Neuronal stem cell (in vitro differentiated cells): ENCODE measurements around the gene PIEZO2.

Experiments
- DNase-seq: peaks from one replicate; pipeline ENCODE4 v3.0.0-alpha.2; 2013; ENCODE audit warnings: low spot score
- H2AFZ ChIP-seq: one replicate; pipeline ENCODE4 v1.6.1; 2013; ENCODE audit warnings: mild to moderate bottlenecking, low read length, inconsistent platforms
- H2AK5ac ChIP-seq: 2 replicates; pipeline ENCODE4 v1.6.1; 2013; ENCODE audit warnings: low read depth, mild to moderate bottlenecking, inconsistent platforms, low read length, moderate library complexity, mixed read lengths
- H2BK120ac ChIP-seq: 2 replicates; pipeline ENCODE4 v1.6.1; 2013; ENCODE audit warnings: low read depth, mild to moderate bottlenecking, inconsistent platforms, low read length, moderate library complexity, mixed read lengths
- H2BK12ac ChIP-seq: one replicate; pipeline ENCODE4 v1.6.1; 2013; ENCODE audit warnings: low read length, inconsistent platforms
- H2BK15ac ChIP-seq: 2 replicates; pipeline ENCODE4 v1.6.1; 2013; ENCODE audit warnings: mild to moderate bottlenecking, low read length, inconsistent platforms, mixed read lengths
- H2BK5ac ChIP-seq: one replicate; pipeline ENCODE4 v1.6.1; 2013; ENCODE audit warnings: inconsistent platforms, mild to moderate bottlenecking, low read length, moderate library complexity
- H3K14ac ChIP-seq: one replicate; pipeline ENCODE4 v1.6.1; 2013; ENCODE audit warnings: low read length, inconsistent platforms
- H3K18ac ChIP-seq: 2 replicates; pipeline ENCODE4 v1.6.1; 2013; ENCODE audit warnings: low read length, inconsistent platforms
- H3K23ac ChIP-seq: 2 replicates; pipeline ENCODE4 v1.6.1; 2013; ENCODE audit warnings: low read depth, mild to moderate bottlenecking, mixed read lengths, low read length, inconsistent platforms; ENCODE audit not compliant: poor library complexity
- H3K27ac ChIP-seq: replicated peaks from 3 replicates; pipeline ENCODE4 v1.5.1; 2013; ENCODE audit warnings: low read length, inconsistent platforms
- H3K27me3 ChIP-seq, 3 experiments: 2 replicates each; pipeline ENCODE4 v1.6.1; 2013; ENCODE audit warnings: low read length in 3 of 3, mild to moderate bottlenecking in 2 of 3, inconsistent platforms in 1 of 3, low read depth in 1 of 3, mixed read lengths in 1 of 3, moderate library complexity in 1 of 3; ENCODE audit not compliant: control insufficient read depth in 3 of 3, insufficient read depth in 3 of 3
- H3K36me3 ChIP-seq, 2 donors: replicated peaks in 1 of 2; 2 replicates each; pipeline ENCODE4 v1.6.1; 2013; ENCODE audit warnings: low read length in 2 of 2; ENCODE audit not compliant: control insufficient read depth in 2 of 2, insufficient read depth in 2 of 2
- H3K4ac ChIP-seq: 2 replicates; pipeline ENCODE4 v1.6.1; 2013; ENCODE audit warnings: inconsistent platforms, mild to moderate bottlenecking, low read length, moderate library complexity
- H3K4me1 ChIP-seq, 2 donors: 1 replicate in 1 of 2; 2 replicates in 1 of 2; pipeline ENCODE4 v1.6.1; 2013; ENCODE audit warnings: low read length in 2 of 2, low read depth in 1 of 2; ENCODE audit not compliant: control insufficient read depth in 2 of 2, insufficient read depth in 1 of 2
- H3K4me2 ChIP-seq: one replicate; pipeline ENCODE4 v1.6.1; 2013; ENCODE audit warnings: mild to moderate bottlenecking, low read length, inconsistent platforms; ENCODE audit not compliant: insufficient read depth, poor library complexity, severe bottlenecking
- H3K4me3 ChIP-seq, 2 donors: 2 replicates each; pipeline ENCODE4 v1.5.1; 2013; ENCODE audit warnings: low read length in 2 of 2, mild to moderate bottlenecking in 2 of 2, inconsistent platforms in 1 of 2, moderate library complexity in 1 of 2
- H3K79me1 ChIP-seq: one replicate; pipeline ENCODE4 v1.6.1; 2013; ENCODE audit warnings: low read depth, mild to moderate bottlenecking, inconsistent platforms, low read length, moderate library complexity
- H3K9ac ChIP-seq: one replicate; pipeline ENCODE4 v1.6.1; 2013; ENCODE audit warnings: mild to moderate bottlenecking, low read depth, low read length, inconsistent platforms; ENCODE audit not compliant: poor library complexity
- H3K9me3 ChIP-seq, 2 donors: replicated peaks in 1 of 2; 2 replicates each; pipeline versions ENCODE3 to v1.6.1; 2013; ENCODE audit warnings: low read length in 2 of 2, mild to moderate bottlenecking in 2 of 2, inconsistent platforms in 1 of 2, low read depth in 1 of 2, mixed read lengths in 1 of 2, moderate library complexity in 1 of 2; ENCODE audit not compliant: control insufficient read depth in 2 of 2, insufficient read depth in 1 of 2
- H4K8ac ChIP-seq: one replicate; pipeline ENCODE4 v1.6.1; 2013; ENCODE audit warnings: low read depth, mild to moderate bottlenecking, inconsistent platforms, low read length, moderate library complexity
- H4K91ac ChIP-seq: one replicate; pipeline ENCODE4 v1.6.1; 2013; ENCODE audit warnings: low read length, low read depth, mild to moderate bottlenecking, inconsistent platforms; ENCODE audit not compliant: poor library complexity
- WGBS, 2 donors: extraction: QIAGEN DNeasy Blood & Tissue Kit; methylation state at CpG; one replicate each; pipeline ENCODE4 v1.1.7; 2013; ENCODE audit warnings: missing lambda C conversion rate in 2 of 2, mixed read lengths in 1 of 2; ENCODE audit not compliant: insufficient read length in 2 of 2, insufficient replicate concordance in 1 of 2; ENCODE audit errors: extremely low coverage in 2 of 2; 5-methylcytosine and 5-hydroxymethylcytosine counted together

Gene PIEZO2

DNA sequence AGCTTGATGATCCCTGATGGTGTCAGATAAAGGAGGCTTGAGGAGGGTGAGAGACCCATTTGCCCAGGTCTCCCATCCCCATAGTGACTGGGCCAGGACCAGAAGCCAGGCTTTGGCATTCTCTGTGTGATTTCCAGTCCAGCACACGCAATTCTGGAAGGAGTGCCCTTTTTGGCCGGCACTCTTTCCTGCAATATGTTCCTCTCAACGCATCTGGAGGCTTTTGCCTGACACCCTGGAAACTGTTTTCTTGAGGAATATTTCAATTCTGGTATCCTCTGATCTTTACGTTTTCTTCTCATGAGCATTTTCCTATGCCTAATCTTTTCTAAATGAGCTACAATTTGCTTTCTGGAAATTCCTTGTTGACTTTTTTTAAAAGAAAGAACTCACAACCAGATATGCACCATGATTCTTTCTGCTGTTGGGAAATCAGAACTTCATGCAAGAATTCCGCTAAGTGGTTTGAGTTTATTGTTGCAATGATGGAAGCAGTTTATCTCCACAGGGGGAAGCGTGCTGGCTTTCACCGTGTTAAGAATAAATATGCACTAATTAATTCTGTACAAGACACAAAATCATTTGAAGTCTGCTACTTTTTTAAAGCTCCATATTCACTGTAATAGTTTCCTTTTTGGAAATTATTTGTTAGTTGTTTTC lies 479.8 kb downstream of the PIEZO2 start:
- no CpG with 5 or more reads among the region's 7 CpGs for WGBS, 2 donors
- peak overlapping the region; percentile 32 for H2BK5ac ChIP-seq
- H3K36me3 ChIP-seq: no peaks in the 10 kb centered on the region
- H2AK5ac ChIP-seq: no peak overlapping the region
- no peak overlapping the region for H3K4me2 ChIP-seq
- no peak for DNase-seq
- H3K27me3 ChIP-seq: no peaks in the 10 kb centered on the region
- no peak overlapping the region for H2AFZ ChIP-seq
- no peak overlapping the region for H3K23ac ChIP-seq
- no peaks in the 10 kb centered on the region for H3K79me1 ChIP-seq
- H3K9me3 ChIP-seq: no peaks in the 10 kb centered on the region
- H4K8ac ChIP-seq: no peak overlapping the region
- no peak overlapping the region for H4K91ac ChIP-seq
- H3K9ac ChIP-seq: no peak overlapping the region
- H2BK12ac ChIP-seq: no peak overlapping the region
- H3K4me3 ChIP-seq: no peak overlapping the region
- H3K27ac ChIP-seq: no peak overlapping the region
- H2BK15ac ChIP-seq: no peak overlapping the region
- H3K18ac ChIP-seq: no peak overlapping the region
- no peak overlapping the region for H3K4ac ChIP-seq
- no peaks in the 10 kb centered on the region for H3K4me1 ChIP-seq
- no peak overlapping the region for H3K14ac ChIP-seq
- no peak overlapping the region for H2BK120ac ChIP-seq

DNA sequence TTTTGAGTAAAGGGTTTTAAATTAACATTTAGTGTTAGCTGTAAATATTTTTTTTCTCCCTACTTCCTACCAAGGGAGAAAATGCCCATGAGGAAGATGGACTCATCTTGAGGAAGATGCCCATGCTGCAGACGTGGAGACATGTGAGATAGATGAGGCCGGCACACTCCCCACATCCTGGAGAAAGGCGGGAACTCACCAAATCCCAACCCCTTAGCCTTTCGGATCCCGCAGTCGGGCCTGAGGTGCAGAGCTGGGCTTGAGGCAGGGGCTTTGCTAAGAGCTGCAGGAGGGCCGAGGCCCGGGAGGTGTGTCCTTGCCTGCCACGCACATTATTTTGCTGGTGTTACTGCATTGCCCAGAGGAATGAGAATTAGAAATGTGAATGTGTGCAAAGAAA lies 485.6 kb downstream of the PIEZO2 start:
- H2AFZ ChIP-seq: no peak overlapping the region
- no peak overlapping the region for H3K14ac ChIP-seq
- no peak for DNase-seq
- no peak overlapping the region for H2BK12ac ChIP-seq
- no peak overlapping the region for H2BK15ac ChIP-seq
- H3K4me3 ChIP-seq: no peak overlapping the region
- H3K27ac ChIP-seq: no peak overlapping the region
- no peak overlapping the region for H2BK5ac ChIP-seq
- no peak overlapping the region for H4K91ac ChIP-seq
- no peaks in the 10 kb centered on the region for H3K36me3 ChIP-seq
- H3K4ac ChIP-seq: no peak overlapping the region
- no peaks in the 10 kb centered on the region for H3K27me3 ChIP-seq
- no peak overlapping the region for H3K4me2 ChIP-seq
- no peak overlapping the region for H2AK5ac ChIP-seq
- H3K9me3 ChIP-seq: no peaks in the 10 kb centered on the region
- H3K23ac ChIP-seq: no peak overlapping the region
- no CpG with 5 or more reads among the region's 9 CpGs for WGBS, 2 donors
- H3K79me1 ChIP-seq: no peaks in the 10 kb centered on the region
- no peak overlapping the region for H3K9ac ChIP-seq
- H3K18ac ChIP-seq: no peak overlapping the region
- H3K4me1 ChIP-seq: no peaks in the 10 kb centered on the region
- no peak overlapping the region for H4K8ac ChIP-seq
- no peak overlapping the region for H2BK120ac ChIP-seq

DNA sequence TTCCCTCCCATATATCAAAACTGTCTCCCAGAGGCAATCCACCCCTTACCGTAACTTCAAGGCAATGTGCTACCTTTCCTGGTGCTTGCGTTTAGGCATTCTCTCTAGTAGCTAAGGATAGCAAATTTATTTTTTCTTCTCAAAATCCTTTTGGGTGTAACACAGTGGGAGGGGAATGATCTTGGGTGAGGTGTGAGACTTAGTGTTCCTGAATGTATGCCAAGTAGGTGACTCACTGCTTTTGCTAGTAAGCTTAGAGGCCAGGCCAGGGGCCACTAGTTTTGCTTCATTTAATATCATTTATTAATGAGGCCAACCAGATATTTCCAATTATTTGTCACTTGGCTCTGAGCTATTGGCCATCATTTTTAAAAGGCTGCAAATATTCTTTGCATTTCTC lies 488.1 kb downstream of the PIEZO2 start:
- Histone ChIP-seq H3K4ac (no peak overlapping the region), H3K27ac (no peak overlapping the region), H4K91ac (no peak overlapping the region)

DNA sequence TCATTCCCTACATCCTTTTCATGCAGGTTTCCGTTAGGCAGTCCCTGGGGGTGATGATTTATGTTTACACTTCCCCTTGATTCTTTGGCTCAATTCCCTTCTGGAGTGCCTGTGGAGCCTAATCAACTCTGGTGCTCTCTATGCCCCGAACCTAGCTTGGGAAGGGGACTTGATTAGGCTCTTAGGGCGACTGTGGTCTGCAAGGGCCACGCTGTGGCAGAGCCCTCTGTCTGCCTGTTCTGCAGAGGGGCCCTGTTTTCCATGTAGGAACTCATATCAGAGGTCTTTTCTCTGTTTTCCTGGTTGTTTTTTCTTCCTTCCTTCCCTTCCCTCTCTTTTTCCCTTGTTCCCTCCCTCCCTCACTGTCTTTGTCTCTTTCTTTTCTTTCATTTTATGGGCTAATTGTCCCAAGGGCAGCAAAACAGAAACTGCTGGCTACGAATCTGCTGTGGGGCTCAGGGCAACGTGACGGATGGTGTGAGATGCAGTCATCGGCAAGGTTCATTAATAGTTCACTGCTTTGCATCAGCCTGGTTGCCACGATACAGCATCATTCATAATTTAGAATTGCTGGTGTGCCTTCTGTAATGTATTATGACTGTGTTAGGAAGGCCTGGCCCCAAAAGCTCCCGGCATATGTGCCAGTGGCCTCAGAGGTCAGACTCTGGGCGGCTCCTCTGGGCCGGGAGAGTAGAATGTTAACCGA lies 489.0 kb downstream of the PIEZO2 start:
- H2BK12ac ChIP-seq: no peak overlapping the region
- H3K9me3 ChIP-seq: no peaks in the 10 kb centered on the region
- H3K79me1 ChIP-seq: no peaks in the 10 kb centered on the region
- H3K27me3 ChIP-seq: no peaks in the 10 kb centered on the region
- no peak overlapping the region for H3K4me3 ChIP-seq
- H2BK5ac ChIP-seq: no peak overlapping the region
- peak overlapping the region; percentile 32 for H2AFZ ChIP-seq
- no peak overlapping the region for H2BK120ac ChIP-seq
- no peak overlapping the region for H3K4me2 ChIP-seq
- no peak overlapping the region for H3K18ac ChIP-seq
- no peak overlapping the region for H4K91ac ChIP-seq
- no peak overlapping the region for H2BK15ac ChIP-seq
- no peaks in the 10 kb centered on the region for H3K4me1 ChIP-seq
- H2AK5ac ChIP-seq: no peak overlapping the region
- no peak overlapping the region for H4K8ac ChIP-seq
- no peak overlapping the region for H3K23ac ChIP-seq
- DNase-seq: no peak
- no peaks in the 10 kb centered on the region for H3K36me3 ChIP-seq
- H3K9ac ChIP-seq: no peak overlapping the region
- no peak overlapping the region for H3K27ac ChIP-seq
- no CpG with 5 or more reads among the region's 13 CpGs for WGBS, 2 donors
- H3K14ac ChIP-seq: no peak overlapping the region
- H3K4ac ChIP-seq: no peak overlapping the region

More for the DNA sequence above, 488.1 kb downstream of the PIEZO2 start:
- Histone ChIP-seq H3K23ac (no peak overlapping the region), H2BK120ac (no peak overlapping the region), H4K8ac (no peak overlapping the region), H3K36me3 (no peaks in the 10 kb centered on the region), H3K79me1 (no peaks in the 10 kb centered on the region), H3K9me3 (no peaks in the 10 kb centered on the region), H2BK5ac (no peak overlapping the region), H3K14ac (no peak overlapping the region), H2BK12ac (no peak overlapping the region), H3K4me2 (no peak overlapping the region), H2AFZ (no peak overlapping the region), H2AK5ac (no peak overlapping the region), H3K4me3 (no peak overlapping the region), H3K18ac (no peak overlapping the region), H3K9ac (no peak overlapping the region), H3K27me3 (no peaks in the 10 kb centered on the region), H3K4me1 (no peaks in the 10 kb centered on the region), H2BK15ac (no peak overlapping the region)
- no peak for DNase-seq
- WGBS, 2 donors: no CpG with 5 or more reads among the region's 2 CpGs
